RWPE2 (cell line): ENCODE data around the gene RGL2.

Experiments
- ATAC-seq: fragments of 200-7000 bp; cut with Tn5 transposase; 3 replicates; pipeline ENCODE4 v1.9.1; 2021; ENCODE audit warnings: low read depth
- DNase-seq: peaks from one replicate; pipeline ENCODE4 v3.0.0-alpha.2; 2020; ENCODE audit warnings: low spot score
- H3K27ac ChIP-seq: fragments of 450-650 bp; 2 replicates; pipeline ENCODE4 v1.5.1; 2017; ENCODE audit warnings: mild to moderate bottlenecking; ENCODE audit not compliant: poor library complexity, severe bottlenecking
- H3K27me3 ChIP-seq: fragments of 250-450 bp; sonication (Bioruptor Pico); 2 replicates; pipeline ENCODE4 v1.5.1; 2021; ENCODE audit warnings: mild to moderate bottlenecking, moderate library complexity; ENCODE audit not compliant: insufficient read depth, poor library complexity, severe bottlenecking
- H3K36me3 ChIP-seq: fragments of 250-450 bp; sonication (Bioruptor Pico); 2 replicates; pipeline ENCODE4 v1.5.1; 2020; ENCODE audit warnings: low read depth, mild to moderate bottlenecking, moderate library complexity
- H3K4me1 ChIP-seq: fragments of 250-450 bp; sonication (Bioruptor Pico); 2 replicates; pipeline ENCODE4 v1.5.1; 2021; ENCODE audit warnings: mild to moderate bottlenecking, moderate library complexity; ENCODE audit not compliant: insufficient read depth, poor library complexity, severe bottlenecking
- H3K4me3 ChIP-seq: fragments of 250-450 bp; sonication (Bioruptor Pico); 2 replicates; pipeline ENCODE4 v1.5.1; 2021; ENCODE audit warnings: mild to moderate bottlenecking, moderate library complexity; ENCODE audit not compliant: severe bottlenecking
- H3K9me3 ChIP-seq: fragments of 250-450 bp; sonication (Bioruptor Pico); 2 replicates; pipeline ENCODE4 v1.5.1; 2021; ENCODE audit warnings: mild to moderate bottlenecking, moderate library complexity; ENCODE audit not compliant: severe bottlenecking
- CTCF ChIP-seq: fragments of 450-650 bp; IDR thresholded peaks from one replicate; pipeline ENCODE4 v1.5.1; 2017; ENCODE audit warnings: mild to moderate bottlenecking, moderate library complexity; ENCODE audit not compliant: poor library complexity, severe bottlenecking

Gene RGL2

DNA sequence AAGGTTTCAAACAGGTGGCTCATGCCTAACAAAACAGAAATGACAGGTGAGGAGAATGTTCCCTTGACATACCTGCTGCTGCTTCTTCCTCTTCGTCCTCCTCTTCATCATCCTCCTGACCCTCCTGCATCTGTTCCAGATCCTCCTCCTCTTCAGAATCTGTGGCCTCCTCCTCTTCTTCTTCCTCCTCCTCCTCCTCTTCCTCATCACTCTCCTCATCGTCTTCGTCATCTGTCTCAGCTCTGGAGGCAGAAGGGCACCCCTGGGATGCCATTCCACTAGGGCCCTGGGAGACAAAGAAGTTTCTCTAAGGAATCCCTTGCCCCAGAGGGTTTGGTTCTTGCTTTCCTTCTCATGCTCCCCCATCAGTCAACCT is 21.2 kb upstream of the RGL2 start:
- Histone ChIP-seq H3K27me3 (no peaks in the 10 kb centered on the region), H3K4me3 (no peak overlapping the region), H3K9me3 (no peaks in the 10 kb centered on the region), H3K27ac (peak overlapping the region; percentile 82), H3K36me3 (peaks cover 31% of the 10 kb centered on the region), H3K4me1 (peaks cover 29% of the 10 kb centered on the region)
- ATAC-seq (no peak), DNase-seq (no peak)
- no peak for TF ChIP-seq CTCF

- DNase-seq = no peak
- Histone ChIP-seq H3K4me3 (peak overlapping the region; percentile 47), H3K27ac (peak overlapping the region; percentile 82), H3K27me3 (no peaks in the 10 kb centered on the region), H3K9me3 (no peaks in the 10 kb centered on the region), H3K4me1 (peaks cover 31% of the 10 kb centered on the region), H3K36me3 (peaks cover 31% of the 10 kb centered on the region)
- no peak for ATAC-seq
- no peak for TF ChIP-seq CTCF
Measured at GRCh38 chr6:33318426-33319073, 19.8 kb upstream of the RGL2 start.

DNA sequence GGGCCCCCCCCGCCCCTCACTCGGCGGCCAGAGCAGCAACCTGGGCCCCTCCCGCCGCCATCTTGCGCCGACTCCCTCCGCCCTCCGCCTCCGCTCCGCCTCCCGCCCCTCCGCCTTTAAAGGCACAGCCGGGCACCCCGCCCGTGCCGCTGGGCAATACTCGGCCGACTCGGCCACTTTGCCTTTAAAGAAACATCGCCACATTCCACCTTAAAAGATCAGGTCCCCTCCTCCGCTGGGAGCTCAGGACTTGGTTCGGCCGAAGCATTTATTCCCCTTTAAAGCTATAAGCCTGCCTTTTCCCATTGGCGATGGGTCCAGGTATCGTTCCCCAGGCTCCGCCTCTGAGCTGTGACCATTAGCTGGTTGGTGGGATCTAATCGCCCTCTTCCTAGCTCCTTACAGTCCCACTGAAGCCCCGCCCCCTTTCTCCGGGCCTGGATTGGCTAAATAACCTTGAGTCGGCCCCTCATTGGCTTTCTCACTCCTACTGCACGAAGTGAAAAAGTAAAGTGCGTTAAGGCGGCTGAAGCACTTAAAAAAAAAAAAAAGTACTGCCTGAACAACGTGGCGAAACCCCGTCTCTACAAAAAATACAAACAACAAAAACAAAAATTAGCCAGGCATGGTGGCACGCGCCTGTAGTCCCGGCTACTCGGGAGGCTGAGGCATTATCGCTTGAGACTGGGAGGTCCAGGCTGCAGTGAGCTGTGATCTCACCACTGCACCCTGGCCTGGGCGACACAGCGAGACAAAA is 19.1 kb upstream of the RGL2 start, which contains the start of gene ZBTB22:
Gene ZBTB22, minus strand, starts transcription at position 76 of the 757 bp plus-strand sequence. CDS start 828 bp downstream, outside the sequence.
- peak; percentile 80 for ATAC-seq
- Histone ChIP-seq H3K4me1 (peaks cover 31% of the 10 kb centered on the region), H3K27me3 (no peaks in the 10 kb centered on the region), H3K27ac (peak within 1 kb of the TSS; percentile 82), H3K9me3 (no peaks in the 10 kb centered on the region), H3K4me3 (peak within 1 kb of the TSS; percentile 47), H3K36me3 (peaks cover 31% of the 10 kb centered on the region)
- DNase-seq = peak; percentile 99
- no peak for TF ChIP-seq CTCF

DNA sequence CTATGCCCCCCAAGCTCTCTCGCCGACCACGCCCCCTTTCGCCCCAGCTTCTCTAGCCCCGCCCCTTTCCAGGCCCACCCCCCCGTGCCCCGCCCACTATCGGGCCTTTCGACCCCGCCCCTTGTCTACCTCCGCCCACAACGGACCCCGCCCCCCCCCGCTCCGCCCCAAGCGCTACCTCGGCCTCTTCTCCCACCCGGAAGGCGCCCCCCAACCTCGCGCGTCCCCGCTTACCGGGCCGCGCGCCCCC is 18.6 kb upstream of the RGL2 start:
- H3K4me3 ChIP-seq = peak overlapping the region; percentile 11
- ATAC-seq (no peak), DNase-seq (no peak)
- H3K27me3 ChIP-seq = no peaks in the 10 kb centered on the region
- H3K9me3 ChIP-seq = no peaks in the 10 kb centered on the region
- peak overlapping the region; percentile 82 for H3K27ac ChIP-seq
- peaks cover 34% of the 10 kb centered on the region for H3K36me3 ChIP-seq
- H3K4me1 ChIP-seq = peaks cover 31% of the 10 kb centered on the region
- no peak for TF ChIP-seq CTCF
